ENCODE data around the gene NOP10. TPM values are rescaled to one million over a fixed set of nuclear protein-coding genes. Genes with fewer than 3 reads are reported as not detected.

The NOP10 gene
- total and polyA plus RNA-seq, 2 of the 13 experiments (the other 11 are each of a cell fraction or from before 2014, with no cell fraction given): 239 to 369 TPM

DNA sequence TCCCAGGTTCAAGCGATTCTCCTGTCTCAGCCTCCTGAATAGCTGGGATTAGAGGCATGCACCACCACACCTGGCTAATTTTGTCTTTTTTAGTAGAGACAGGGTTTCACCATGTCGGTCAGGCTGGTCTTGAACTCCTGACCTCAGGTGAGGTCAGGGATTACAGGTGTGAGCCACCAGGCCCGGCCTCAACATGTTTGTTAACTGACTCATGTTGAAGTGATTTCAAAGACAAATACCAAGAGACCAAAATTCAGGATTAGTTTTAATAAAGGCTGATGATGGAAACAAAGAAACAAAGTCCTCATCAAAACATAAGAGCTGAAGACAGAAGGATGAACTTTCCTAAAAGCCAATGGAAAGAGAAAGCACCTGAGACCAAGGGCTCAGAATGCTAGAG, 41.9 kb downstream of the NOP10 start:
- no peaks in the 10 kb centered on the region; a peak in 1 of 5 replicates for H3K36me3 ChIP-seq (replicated peaks in 1 of 2; ENCODE audit: control insufficient read depth in 1 of 2, insufficient read depth in 2 of 2, low read length in 2 of 2)
- no peak overlapping the region for H3K4me2 ChIP-seq (ENCODE audit: low read depth, low read length)
- in situ Hi-C loops (cut with HindIII; ENCODE audit: extremely low pct_ligation_motif_present, low pct_unique_long_range_greater_than_20kb) (no loop called here), intact Hi-C loops (cut with micrococcal nuclease; ENCODE audit: unreplicated experiment) (no loop called here)
- H3K79me2 ChIP-seq (ENCODE audit: insufficient read depth, low read length): peaks cover 4% of the 10 kb centered on the region
- H4K20me1 ChIP-seq (ENCODE audit: insufficient read depth, low read length): no peaks in the 10 kb centered on the region
- FAIRE-seq: no peak
- H2AFZ ChIP-seq (ENCODE audit: low read length): no peak overlapping the region
- peak; percentile 27; the same call in 1 of the 2 replicates for TF ChIP-seq NR2F6 (IDR thresholded peaks at IDR 0.05)
- peak; percentile 27; the same call in 1 of the 2 replicates for TF ChIP-seq NR2F6 (CRISPR knock-in tag; IDR thresholded peaks at IDR 0.05)
- TF ChIP-seq RARA (CRISPR knock-in tag; IDR thresholded peaks at IDR 0.05): peak; percentile 77
- peak in 1 of 2 experiments; percentile 68; a peak in 1 of 4 replicates for TF ChIP-seq NR2F1 (CRISPR knock-in tag; IDR thresholded peaks at IDR 0.05)
- peak; percentile 46; the same call in 1 of the 2 replicates for TF ChIP-seq FOSL1 (CRISPR knock-in tag; IDR thresholded peaks at IDR 0.05; ENCODE audit: borderline replicate concordance)
- no peak for TF ChIP-seq KDM5B (CRISPR knock-in tag; IDR thresholded peaks at IDR 0.05; ENCODE audit: borderline replicate concordance)
- peak; percentile 79 for TF ChIP-seq FOSL2 (CRISPR knock-in tag; IDR thresholded peaks at IDR 0.05)
- TF ChIP-seq, protein P1, sequence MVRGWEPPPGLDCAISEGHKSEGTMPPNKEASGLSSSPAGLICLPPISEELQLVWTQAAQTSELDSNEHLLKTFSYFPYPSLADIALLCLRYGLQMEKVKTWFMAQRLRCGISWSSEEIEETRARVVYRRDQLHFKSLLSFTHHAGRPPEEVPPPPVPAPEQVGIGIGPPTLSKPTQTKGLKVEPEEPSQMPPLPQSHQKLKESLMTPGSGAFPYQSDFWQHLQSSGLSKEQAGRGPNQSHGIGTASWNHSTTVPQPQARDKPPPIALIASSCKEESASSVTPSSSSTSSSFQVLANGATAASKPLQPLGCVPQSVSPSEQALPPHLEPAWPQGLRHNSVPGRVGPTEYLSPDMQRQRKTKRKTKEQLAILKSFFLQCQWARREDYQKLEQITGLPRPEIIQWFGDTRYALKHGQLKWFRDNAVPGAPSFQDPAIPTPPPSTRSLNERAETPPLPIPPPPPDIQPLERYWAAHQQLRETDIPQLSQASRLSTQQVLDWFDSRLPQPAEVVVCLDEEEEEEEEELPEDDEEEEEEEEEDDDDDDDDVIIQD (CRISPR knock-in tag; IDR thresholded peaks at IDR 0.05; ENCODE audit: low read depth): no peak
- TF ChIP-seq FOXA1 (IDR thresholded peaks at IDR 0.05): no peak
- 0 out of 2 replicates have a peak, but pooled peaks have one; percentile 21 for TF ChIP-seq FOXA1 (CRISPR knock-in tag; IDR thresholded peaks at IDR 0.05)
- no peak for TF ChIP-seq ZFX (CRISPR knock-in tag; IDR thresholded peaks at IDR 0.05; ENCODE audit: low read depth)
- no peaks in the 10 kb centered on the region for H3K9me3 ChIP-seq (ENCODE audit: low read length)
- no peak overlapping the region for H3K9ac ChIP-seq (ENCODE audit: insufficient read depth, low read depth, low read length)
- ATAC-seq: no peak
- ChIA-PET CTCF (ENCODE audit: low intra/inter-chr PET ratio, low total read pairs) (no interaction called here), POLR2A (no interaction called here)
- H3K27ac ChIP-seq (ENCODE audit: extremely low read length, insufficient read depth, low read length): no peak overlapping the region
- H3K4me3 ChIP-seq (replicated peaks in 1 of 3; ENCODE audit: insufficient read depth in 1 of 3, low read depth in 2 of 3, low read length in 3 of 3): no peak overlapping the region
- 52% methylated on average over 3 of the region's 3 CpGs for WGBS (ENCODE audit: low lambda C conversion rate)
- peaks cover 29% of the 10 kb centered on the region for H3K4me1 ChIP-seq (ENCODE audit: insufficient read depth, low read length)
- BruUV-seq (replicated peaks): no TSS peak
- DNase-seq (ENCODE audit: low spot score): peak; percentile 15
- no peaks in the 10 kb centered on the region for H3K27me3 ChIP-seq (ENCODE audit: control insufficient read depth in 1 of 2, insufficient read depth in 2 of 2, low read length in 2 of 2)
